H9 (cell line): ENCODE measurements around the gene EBP. TPM values are rescaled to one million over a fixed set of nuclear protein-coding genes. Genes with fewer than 3 reads are reported as not detected.

ENCODE experiments used
- DNase-seq: peaks from one replicate; pipeline ENCODE4 v3.0.0-alpha.2; 2017
- H2AFZ ChIP-seq: one replicate; pipeline ENCODE4 v1.6.1; 2013; ENCODE audit warnings: mild to moderate bottlenecking, low read length, control low read depth, moderate library complexity
- H2AK5ac ChIP-seq: 2 replicates; pipeline ENCODE4 v1.6.1; 2013; ENCODE audit warnings: low read length, control low read depth, mixed read lengths; ENCODE audit not compliant: insufficient read length
- H2BK120ac ChIP-seq: one replicate; pipeline ENCODE4 v1.6.1; 2013; ENCODE audit warnings: low read depth, mild to moderate bottlenecking, low read length, control low read depth, inconsistent platforms; ENCODE audit not compliant: poor library complexity, severe bottlenecking
- H2BK12ac ChIP-seq: 2 replicates; pipeline ENCODE4 v1.6.1; 2013; ENCODE audit warnings: low read length, control low read depth, mixed read lengths, low read depth; ENCODE audit not compliant: insufficient read length
- H2BK15ac ChIP-seq: 2 replicates; pipeline ENCODE4 v1.6.1; 2013; ENCODE audit warnings: low read depth, low read length, control low read depth
- H2BK20ac ChIP-seq: one replicate; pipeline ENCODE4 v1.6.1; 2013; ENCODE audit warnings: low read depth, mild to moderate bottlenecking, low read length, control low read depth, inconsistent platforms; ENCODE audit not compliant: poor library complexity, severe bottlenecking
- H2BK5ac ChIP-seq: 2 replicates; pipeline ENCODE4 v1.6.1; 2013; ENCODE audit warnings: low read length, control low read depth, mixed read lengths; ENCODE audit not compliant: insufficient read length
- H3K14ac ChIP-seq: 2 replicates; pipeline ENCODE4 v1.6.1; 2013; ENCODE audit warnings: low read length, control low read depth; ENCODE audit not compliant: insufficient read depth
- H3K18ac ChIP-seq: 2 replicates; pipeline ENCODE4 v1.6.1; 2013; ENCODE audit warnings: low read depth, mild to moderate bottlenecking, mixed read lengths, low read length, control low read depth; ENCODE audit not compliant: insufficient read length
- H3K23ac ChIP-seq: 2 replicates; pipeline ENCODE4 v1.6.1; 2013; ENCODE audit warnings: low read length, control low read depth, mixed read lengths, low read depth; ENCODE audit not compliant: insufficient read length
- H3K23me2 ChIP-seq: 2 replicates; pipeline ENCODE4 v1.6.1; 2013; ENCODE audit warnings: low read depth, mild to moderate bottlenecking, mixed read lengths, low read length, control low read depth; ENCODE audit not compliant: insufficient read length, poor library complexity, severe bottlenecking
- H3K27ac ChIP-seq: 2 replicates; pipeline ENCODE4 v1.5.1; 2013; ENCODE audit warnings: low read length, control low read depth, mixed read lengths, low read depth; ENCODE audit not compliant: insufficient read length
- H3K27me3 ChIP-seq: 2 replicates; pipeline ENCODE4 v1.6.1; 2013; ENCODE audit warnings: low read length, control low read depth, inconsistent platforms; ENCODE audit not compliant: insufficient read depth
- H3K4ac ChIP-seq: 2 replicates; pipeline ENCODE4 v1.6.1; 2013; ENCODE audit warnings: low read depth, mild to moderate bottlenecking, control low read depth, inconsistent platforms, low read length, moderate library complexity
- H3K4me1 ChIP-seq: 2 replicates; pipeline ENCODE4 v1.6.1; 2013; ENCODE audit warnings: low read length, control low read depth, inconsistent platforms; ENCODE audit not compliant: insufficient read depth
- H3K4me2 ChIP-seq: 2 replicates; pipeline ENCODE4 v1.6.1; 2013; ENCODE audit warnings: low read length, control low read depth, mixed read lengths; ENCODE audit not compliant: insufficient read length, insufficient read depth
- H3K56ac ChIP-seq: 2 replicates; pipeline ENCODE4 v1.6.1; 2013; ENCODE audit warnings: low read depth, mild to moderate bottlenecking, mixed read lengths, low read length, control low read depth; ENCODE audit not compliant: insufficient read length
- H3K79me1 ChIP-seq: 2 replicates; pipeline ENCODE4 v1.6.1; 2013; ENCODE audit warnings: low read depth, mild to moderate bottlenecking, moderate library complexity, low read length, control low read depth, inconsistent platforms; ENCODE audit not compliant: insufficient read depth, poor library complexity, severe bottlenecking
- H3K79me2 ChIP-seq: 2 replicates; pipeline ENCODE4 v1.6.1; 2013; ENCODE audit warnings: low read length, control low read depth, inconsistent platforms; ENCODE audit not compliant: insufficient read depth
- H3K9ac ChIP-seq: 2 replicates; pipeline ENCODE4 v1.6.1; 2013; ENCODE audit warnings: low read length, control low read depth, mixed read lengths; ENCODE audit not compliant: insufficient read length; ENCODE audit errors: extremely low read depth
- H3K9me3 ChIP-seq: one replicate; pipeline ENCODE4 v1.6.1; 2013; ENCODE audit warnings: low read depth, low read length, inconsistent platforms; ENCODE audit not compliant: control insufficient read depth
- H3T11ph ChIP-seq: one replicate; pipeline ENCODE4 v1.6.1; 2013; ENCODE audit warnings: mild to moderate bottlenecking, low read length, control low read depth, inconsistent platforms
- H4K20me1 ChIP-seq: one replicate; pipeline ENCODE4 v1.6.1; 2013; ENCODE audit not compliant: control insufficient read depth, insufficient read length, insufficient read depth
- H4K5ac ChIP-seq: 2 replicates; pipeline ENCODE4 v1.6.1; 2013; ENCODE audit warnings: low read depth, mild to moderate bottlenecking, mixed read lengths, low read length, control low read depth; ENCODE audit not compliant: insufficient read length
- H4K8ac ChIP-seq: replicated peaks from 2 replicates; pipeline ENCODE4 v1.6.1; 2013; ENCODE audit warnings: low read length, control low read depth, mixed read lengths, low read depth; ENCODE audit not compliant: insufficient read length
- H4K91ac ChIP-seq: 2 replicates; pipeline ENCODE4 v1.6.1; 2013; ENCODE audit warnings: low read depth, mild to moderate bottlenecking, moderate library complexity, mixed read lengths, low read length, control low read depth; ENCODE audit not compliant: insufficient read length
- H3K27ac Mint-ChIP-seq, 3 experiments: 2 replicates in 2 of 3; 3 replicates in 1 of 3; pipeline ENCODE4 v1.8.0; 2020 to 2021; ENCODE audit warnings: mixed read lengths in 3 of 3, mild to moderate bottlenecking in 1 of 3, moderate library complexity in 1 of 3
- H3K27me3 Mint-ChIP-seq: 2 replicates; pipeline ENCODE4 v1.8.0; 2021; ENCODE audit warnings: low read depth, mild to moderate bottlenecking, moderate library complexity, mixed read lengths
- H3K36me3 Mint-ChIP-seq, 3 experiments: 2 replicates in 2 of 3; 3 replicates in 1 of 3; pipeline ENCODE4 v1.8.0; 2020 to 2021; ENCODE audit warnings: low read depth in 3 of 3, mixed read lengths in 3 of 3; ENCODE audit not compliant: insufficient read depth in 1 of 3
- H3K4me1 Mint-ChIP-seq, 2 experiments: 2 replicates each; pipeline ENCODE4 v1.8.0; 2020; ENCODE audit warnings: mixed read lengths in 2 of 2
- H3K4me3 Mint-ChIP-seq, 2 experiments: 2 replicates in 1 of 2; 3 replicates in 1 of 2; pipeline ENCODE4 v1.8.0; 2020 to 2021; ENCODE audit warnings: mild to moderate bottlenecking in 2 of 2, mixed read lengths in 2 of 2, moderate library complexity in 1 of 2
- H3K9me3 Mint-ChIP-seq, 2 experiments: 2 replicates in 1 of 2; 3 replicates in 1 of 2; pipeline ENCODE4 v1.8.0; 2020; ENCODE audit warnings: mild to moderate bottlenecking in 2 of 2, mixed read lengths in 2 of 2, moderate library complexity in 1 of 2
- WGBS: extraction: QIAGEN DNeasy Blood & Tissue Kit; methylation state at CpG from one replicate; pipeline ENCODE4 v1.1.7; 2013; ENCODE audit warnings: missing lambda C conversion rate, low lambda C conversion rate, mixed read lengths; ENCODE audit not compliant: insufficient read length; ENCODE audit errors: extremely low coverage; 5-methylcytosine and 5-hydroxymethylcytosine counted together
- total RNA-seq: library from RNA; stranded (reverse); gene quantifications from 2 replicates; pipeline ENCODE4 v1.2.1, GENCODE V29; 2021
- TF ChIP-seq, protein P1 (sequence below): fragments of 200-600 bp; sonication (generic); conservative IDR thresholded peaks from 3 replicates; pipeline ENCODE4 v1.8.0; 2021; ENCODE audit warnings: antibody characterized with exemption, mild to moderate bottlenecking

EBP gene
- total RNA-seq, 1 experiment from 2014 or later = 117 TPM

DNA sequence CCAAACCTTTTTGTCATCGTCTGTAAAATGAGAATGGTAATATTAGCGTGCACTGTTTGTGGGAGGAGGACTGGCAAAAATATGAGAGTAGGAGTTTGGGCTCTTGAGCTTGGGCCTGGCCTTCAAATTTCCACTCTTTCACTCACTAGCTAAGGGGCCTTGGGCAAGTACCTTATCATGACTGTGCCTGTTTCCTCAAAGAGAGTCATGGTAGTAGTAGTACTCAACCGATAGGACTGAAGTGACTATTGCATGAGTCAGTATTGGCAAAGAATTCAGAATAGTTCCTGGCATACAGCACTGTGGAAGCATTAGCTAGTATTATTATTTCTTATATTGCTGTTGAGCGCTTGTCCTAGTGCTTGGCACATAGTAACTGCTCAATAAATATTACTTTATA lies 36.7 kb downstream of the EBP start:
- no peak overlapping the region for H2AK5ac ChIP-seq
- peaks cover 3% of the 10 kb centered on the region in 2 experiments; a peak in 1 of 4 replicates for H3K4me1 Mint-ChIP-seq
- no peak overlapping the region for H3K9ac ChIP-seq
- H2BK15ac ChIP-seq = no peak overlapping the region
- no peak overlapping the region for H3T11ph ChIP-seq
- DNase-seq = no peak
- H3K27ac Mint-ChIP-seq = no peak overlapping the region
- H3K18ac ChIP-seq = no peak overlapping the region
- TF ChIP-seq, protein P1, sequence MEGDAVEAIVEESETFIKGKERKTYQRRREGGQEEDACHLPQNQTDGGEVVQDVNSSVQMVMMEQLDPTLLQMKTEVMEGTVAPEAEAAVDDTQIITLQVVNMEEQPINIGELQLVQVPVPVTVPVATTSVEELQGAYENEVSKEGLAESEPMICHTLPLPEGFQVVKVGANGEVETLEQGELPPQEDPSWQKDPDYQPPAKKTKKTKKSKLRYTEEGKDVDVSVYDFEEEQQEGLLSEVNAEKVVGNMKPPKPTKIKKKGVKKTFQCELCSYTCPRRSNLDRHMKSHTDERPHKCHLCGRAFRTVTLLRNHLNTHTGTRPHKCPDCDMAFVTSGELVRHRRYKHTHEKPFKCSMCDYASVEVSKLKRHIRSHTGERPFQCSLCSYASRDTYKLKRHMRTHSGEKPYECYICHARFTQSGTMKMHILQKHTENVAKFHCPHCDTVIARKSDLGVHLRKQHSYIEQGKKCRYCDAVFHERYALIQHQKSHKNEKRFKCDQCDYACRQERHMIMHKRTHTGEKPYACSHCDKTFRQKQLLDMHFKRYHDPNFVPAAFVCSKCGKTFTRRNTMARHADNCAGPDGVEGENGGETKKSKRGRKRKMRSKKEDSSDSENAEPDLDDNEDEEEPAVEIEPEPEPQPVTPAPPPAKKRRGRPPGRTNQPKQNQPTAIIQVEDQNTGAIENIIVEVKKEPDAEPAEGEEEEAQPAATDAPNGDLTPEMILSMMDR = no peak
- H3K27ac ChIP-seq = no peak overlapping the region
- no peak overlapping the region for H3K56ac ChIP-seq
- H3K23ac ChIP-seq = no peak overlapping the region
- no peak overlapping the region for H3K4me2 ChIP-seq
- H3K27me3 ChIP-seq = no peaks in the 10 kb centered on the region
- H4K8ac ChIP-seq = no peak overlapping the region
- no peak overlapping the region for H2BK5ac ChIP-seq
- H2AFZ ChIP-seq = no peak overlapping the region
- peaks cover 67 to 73% of the 10 kb centered on the region in 2 experiments for H3K9me3 Mint-ChIP-seq
- no peaks in the 10 kb centered on the region for H3K79me1 ChIP-seq
- no peaks in the 10 kb centered on the region for H4K20me1 ChIP-seq
- no peak overlapping the region for H3K14ac ChIP-seq
- H3K79me2 ChIP-seq = no peaks in the 10 kb centered on the region
- H3K36me3 Mint-ChIP-seq = peaks cover 10 to 56% (median 38%) of the 10 kb centered on the region in 3 experiments; a peak in 6 of 7 replicates
- WGBS = no CpG with 5 or more reads among the region's 4 CpGs
- H3K4ac ChIP-seq = no peak overlapping the region
- no peaks in the 10 kb centered on the region for H3K27me3 Mint-ChIP-seq
- no peak overlapping the region for H4K5ac ChIP-seq
- H3K23me2 ChIP-seq = no peaks in the 10 kb centered on the region
- H3K4me1 ChIP-seq = no peaks in the 10 kb centered on the region
- H2BK12ac ChIP-seq = no peak overlapping the region
- H3K9me3 ChIP-seq = peaks cover 29% of the 10 kb centered on the region
- no peak overlapping the region for H4K91ac ChIP-seq
- no peak overlapping the region for H2BK20ac ChIP-seq
- H3K4me3 Mint-ChIP-seq = no peak overlapping the region
- no peak overlapping the region for H2BK120ac ChIP-seq
